HEK293 (cell line): ENCODE data around the gene LINGO1.
A peak's percentile ranks its signal among the peaks of the same experiment; 100 is the strongest.

Source experiments
- CTCF ChIA-PET: fragments of 350-600 bp; formaldehyde crosslinking; extraction: SDS; loops from one replicate; lab custom pipeline; 2021; ENCODE audit warnings: antibody characterized with exemption; lab: Yijun Ruan, JAX
- POLR2A ChIA-PET: fragments of 300-600 bp; formaldehyde crosslinking; extraction: SDS; loops from one replicate; lab custom pipeline; 2020; ENCODE audit warnings: antibody characterized with exemption, inconsistent platforms; lab: Yijun Ruan, JAX
- H3K27ac ChIP-seq: fragments of 200-500 bp; sonication (Bioruptor generic); 2 replicates; pipeline ENCODE4 v1.5.1; 2014; ENCODE audit warnings: low read depth, low read length, control low read depth, inconsistent platforms; ENCODE audit errors: extremely low read depth
- H3K36me3 ChIP-seq, 2 experiments: fragments of 200-500 bp in 1 of 2; sonication (Bioruptor generic) in 1 of 2; 1 replicate in 1 of 2; 2 replicates in 1 of 2; pipeline ENCODE4 v1.5.1; 2014 to 2017; ENCODE audit warnings: inconsistent platforms in 2 of 2, low read length in 2 of 2; ENCODE audit not compliant: control insufficient read depth in 2 of 2, insufficient read depth in 1 of 2
- H3K4me1 ChIP-seq: fragments of 200-500 bp; sonication (Bioruptor generic); 2 replicates; pipeline ENCODE4 v1.5.1; 2014; ENCODE audit warnings: mild to moderate bottlenecking, low read length, inconsistent platforms; ENCODE audit not compliant: control insufficient read depth, insufficient read depth
- H3K4me3 ChIP-seq: 2 replicates; pipeline ENCODE4 v1.5.1; 2011; ENCODE audit warnings: low read depth, mild to moderate bottlenecking, control low read depth, low read length, moderate library complexity
- H3K9me3 ChIP-seq: fragments of 200-500 bp; sonication (Bioruptor generic); 2 replicates; pipeline ENCODE4 v1.5.1; 2014; ENCODE audit warnings: low read depth, low read length, inconsistent platforms; ENCODE audit not compliant: control insufficient read depth, insufficient read depth
- MZF1 ChIP-seq: fragments of 450-650 bp; formaldehyde crosslinking; IDR thresholded peaks from 2 replicates; pipeline ENCODE4 v1.5.1; 2017; ENCODE audit warnings: missing biosample characterization, missing genetic modification characterization, borderline replicate concordance
- SCRT1 ChIP-seq: fragments of 450-650 bp; formaldehyde crosslinking; IDR thresholded peaks from 2 replicates; pipeline ENCODE4 v1.5.1; 2016; ENCODE audit warnings: missing biosample characterization, missing genetic modification characterization, borderline replicate concordance
- SCRT2 ChIP-seq: fragments of 450-650 bp; formaldehyde crosslinking; IDR thresholded peaks from 2 replicates; pipeline ENCODE4 v1.5.1; 2016; ENCODE audit warnings: missing biosample characterization, missing genetic modification characterization
- SP7 ChIP-seq: fragments of 450-650 bp; formaldehyde crosslinking; IDR thresholded peaks from 2 replicates; pipeline ENCODE4 v1.5.1; 2016; ENCODE audit warnings: missing biosample characterization, missing genetic modification characterization
- ZBTB48 ChIP-seq: fragments of 450-650 bp; formaldehyde crosslinking; IDR thresholded peaks from 2 replicates; pipeline ENCODE4 v1.5.1; 2016; ENCODE audit warnings: missing biosample characterization, missing genetic modification characterization
- ZNF10 ChIP-seq: fragments of 450-650 bp; formaldehyde crosslinking; IDR thresholded peaks from 2 replicates; pipeline ENCODE4 v1.5.1; 2017; ENCODE audit warnings: missing biosample characterization, missing genetic modification characterization
- ZNF138 ChIP-seq: fragments of 450-650 bp; formaldehyde crosslinking; IDR thresholded peaks from 2 replicates; pipeline ENCODE4 v1.5.1; 2016; ENCODE audit warnings: missing biosample characterization, missing genetic modification characterization, borderline replicate concordance
- ZNF175 ChIP-seq: fragments of 450-650 bp; formaldehyde crosslinking; IDR thresholded peaks from 2 replicates; pipeline ENCODE4 v1.5.1; 2016; ENCODE audit warnings: missing biosample characterization, missing genetic modification characterization
- ZNF223 ChIP-seq: fragments of 450-650 bp; formaldehyde crosslinking; IDR thresholded peaks from 2 replicates; pipeline ENCODE4 v1.5.1; 2016; ENCODE audit warnings: missing biosample characterization, missing genetic modification characterization
- ZNF341 ChIP-seq: fragments of 450-650 bp; formaldehyde crosslinking; IDR thresholded peaks from 2 replicates; pipeline ENCODE4; 2016; ENCODE audit warnings: low read depth, missing biosample characterization, missing genetic modification characterization
- ZNF549 ChIP-seq: fragments of 450-650 bp; IDR thresholded peaks from 2 replicates; pipeline ENCODE4 v1.5.1; 2018; ENCODE audit warnings: missing biosample characterization, missing genetic modification characterization, mild to moderate bottlenecking, inconsistent platforms, moderate library complexity
- ZNF629 ChIP-seq: fragments of 450-650 bp; formaldehyde crosslinking; IDR thresholded peaks from 2 replicates; pipeline ENCODE4 v1.5.1; 2017; ENCODE audit warnings: missing biosample characterization, missing genetic modification characterization
- ZNF768 ChIP-seq: fragments of 450-650 bp; formaldehyde crosslinking; IDR thresholded peaks from 2 replicates; pipeline ENCODE4 v1.5.1; 2018; ENCODE audit warnings: missing biosample characterization, mild to moderate bottlenecking, missing genetic modification characterization
- ZSCAN16 ChIP-seq: fragments of 450-650 bp; formaldehyde crosslinking; IDR thresholded peaks from 2 replicates; pipeline ENCODE4 v1.5.1; 2016; ENCODE audit warnings: missing biosample characterization, missing genetic modification characterization
- TF ChIP-seq, protein P1 (sequence below): fragments of 450-650 bp; formaldehyde crosslinking; IDR thresholded peaks from 2 replicates; pipeline ENCODE4 v1.5.1; 2016; ENCODE audit warnings: missing biosample characterization, missing genetic modification characterization
- TF ChIP-seq, protein P2 (sequence below): fragments of 450-650 bp; formaldehyde crosslinking; IDR thresholded peaks from 2 replicates; pipeline ENCODE4 v1.5.1; 2016; ENCODE audit warnings: missing biosample characterization, missing genetic modification characterization
- TF ChIP-seq, protein P3 (sequence below): fragments of 450-650 bp; formaldehyde crosslinking; IDR thresholded peaks from 2 replicates; pipeline ENCODE4 v1.5.1; 2016; ENCODE audit warnings: missing biosample characterization, missing genetic modification characterization
- TF ChIP-seq, protein P4 (sequence below): fragments of 450-650 bp; IDR thresholded peaks from 2 replicates; pipeline ENCODE4 v1.5.1; 2018; ENCODE audit warnings: missing biosample characterization, missing genetic modification characterization
- TF ChIP-seq, protein P5 (sequence below): fragments of 450-650 bp; formaldehyde crosslinking; IDR thresholded peaks from 2 replicates; pipeline ENCODE4 v1.5.1; 2016; ENCODE audit warnings: missing biosample characterization, missing genetic modification characterization

Gene LINGO1

DNA sequence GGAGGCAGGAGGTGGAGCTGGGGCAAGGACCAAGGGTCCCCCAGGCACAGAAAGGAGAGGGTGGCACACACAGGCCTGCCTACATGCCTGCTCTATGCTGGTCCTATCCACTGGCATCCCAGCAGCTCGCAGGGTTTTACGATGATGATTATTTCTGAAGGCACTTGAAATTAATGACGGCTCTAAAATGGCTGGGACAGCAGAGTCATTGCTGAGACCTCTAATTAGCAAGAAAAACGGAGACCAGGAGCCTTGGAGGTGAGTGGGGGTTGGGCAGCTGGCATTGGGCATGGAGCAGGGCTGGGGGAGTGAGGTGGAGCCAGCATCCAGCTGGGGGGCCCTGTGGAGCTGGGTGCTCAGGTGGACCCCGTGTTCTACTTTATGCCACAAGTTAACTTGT is 3.5 kb upstream of the LINGO1 start:
- TF ChIP-seq ZBTB48 (tag by site-specific recombination) (no peak), SP7 (tag by site-specific recombination) (peak; percentile 94)
- CTCF ChIA-PET: interaction anchor here (0.6 to 4.5 kb wide), 9 partner anchors 8 to 264 kb away, joined by 3 to 57 read pairs (median 18); no protein-coding TSS in a partner anchor
- no peak overlapping the region for H3K4me3 ChIP-seq
- no peaks in the 10 kb centered on the region; the same call in 1 of the 2 replicates for H3K4me1 ChIP-seq
- no peaks in the 10 kb centered on the region for H3K9me3 ChIP-seq
- no peaks in the 10 kb centered on the region for H3K36me3 ChIP-seq
- no peak overlapping the region for H3K27ac ChIP-seq
- POLR2A ChIA-PET: no interaction called here

DNA sequence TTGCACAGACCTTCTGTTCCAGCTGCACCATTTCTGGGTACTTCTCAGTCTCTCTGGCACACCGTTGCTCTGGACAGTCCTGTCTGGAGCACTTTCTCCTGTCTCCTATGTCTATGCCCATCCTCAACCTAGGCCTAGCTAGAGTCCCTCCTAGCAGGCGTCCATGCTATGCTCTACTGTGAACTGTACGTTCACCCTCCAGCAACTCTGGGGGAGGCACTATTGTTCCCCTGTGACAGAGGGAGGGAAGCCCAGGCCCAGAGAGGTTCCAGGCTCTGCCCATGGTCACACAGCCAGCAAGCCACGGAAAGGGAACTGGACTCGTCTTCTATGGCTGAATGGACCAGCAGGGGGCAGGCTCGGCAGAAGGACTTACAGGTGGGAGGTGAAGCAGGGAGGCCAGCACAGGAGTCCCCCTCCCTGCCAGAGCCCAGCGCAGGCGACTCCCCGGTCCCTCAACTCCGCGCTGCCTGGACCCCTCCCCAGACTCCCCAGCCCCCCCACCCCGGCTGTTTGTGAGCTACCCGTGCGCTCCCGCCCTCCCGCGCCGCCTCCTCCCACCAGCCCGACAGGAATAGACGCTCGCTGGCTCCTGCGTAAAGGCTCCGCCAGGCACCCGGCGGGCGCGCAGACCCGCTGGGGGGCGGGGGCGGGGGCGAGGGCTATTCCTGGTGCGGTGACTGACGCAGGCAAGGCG is 1.7 kb upstream of the LINGO1 start:
- Histone ChIP-seq H3K27ac (no peak overlapping the region), H3K4me1 (no peaks in the 10 kb centered on the region; the same call in 1 of the 2 replicates), H3K4me3 (0 out of 2 replicates have a peak overlapping the region, but pooled peaks have one; percentile 6), H3K36me3 (no peaks in the 10 kb centered on the region), H3K9me3 (no peaks in the 10 kb centered on the region)
- TF ChIP-seq, protein P1, sequence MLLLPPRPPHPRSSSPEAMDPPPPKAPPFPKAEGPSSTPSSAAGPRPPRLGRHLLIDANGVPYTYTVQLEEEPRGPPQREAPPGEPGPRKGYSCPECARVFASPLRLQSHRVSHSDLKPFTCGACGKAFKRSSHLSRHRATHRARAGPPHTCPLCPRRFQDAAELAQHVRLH (tag by site-specific recombination): peak; percentile 16; the same call in 1 of the 2 replicates
- no peak for TF ChIP-seq ZNF223
- TF ChIP-seq, protein P2, sequence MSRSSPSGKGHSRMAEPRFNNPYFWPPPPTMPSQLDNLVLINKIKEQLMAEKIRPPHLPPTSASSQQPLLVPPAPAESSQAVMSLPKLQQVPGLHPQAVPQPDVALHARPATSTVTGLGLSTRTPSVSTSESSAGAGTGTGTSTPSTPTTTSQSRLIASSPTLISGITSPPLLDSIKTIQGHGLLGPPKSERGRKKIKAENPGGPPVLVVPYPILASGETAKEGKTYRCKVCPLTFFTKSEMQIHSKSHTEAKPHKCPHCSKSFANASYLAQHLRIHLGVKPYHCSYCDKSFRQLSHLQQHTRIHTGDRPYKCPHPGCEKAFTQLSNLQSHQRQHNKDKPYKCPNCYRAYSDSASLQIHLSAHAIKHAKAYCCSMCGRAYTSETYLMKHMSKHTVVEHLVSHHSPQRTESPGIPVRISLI (tag by site-specific recombination): no peak
- TF ChIP-seq, protein P3, sequence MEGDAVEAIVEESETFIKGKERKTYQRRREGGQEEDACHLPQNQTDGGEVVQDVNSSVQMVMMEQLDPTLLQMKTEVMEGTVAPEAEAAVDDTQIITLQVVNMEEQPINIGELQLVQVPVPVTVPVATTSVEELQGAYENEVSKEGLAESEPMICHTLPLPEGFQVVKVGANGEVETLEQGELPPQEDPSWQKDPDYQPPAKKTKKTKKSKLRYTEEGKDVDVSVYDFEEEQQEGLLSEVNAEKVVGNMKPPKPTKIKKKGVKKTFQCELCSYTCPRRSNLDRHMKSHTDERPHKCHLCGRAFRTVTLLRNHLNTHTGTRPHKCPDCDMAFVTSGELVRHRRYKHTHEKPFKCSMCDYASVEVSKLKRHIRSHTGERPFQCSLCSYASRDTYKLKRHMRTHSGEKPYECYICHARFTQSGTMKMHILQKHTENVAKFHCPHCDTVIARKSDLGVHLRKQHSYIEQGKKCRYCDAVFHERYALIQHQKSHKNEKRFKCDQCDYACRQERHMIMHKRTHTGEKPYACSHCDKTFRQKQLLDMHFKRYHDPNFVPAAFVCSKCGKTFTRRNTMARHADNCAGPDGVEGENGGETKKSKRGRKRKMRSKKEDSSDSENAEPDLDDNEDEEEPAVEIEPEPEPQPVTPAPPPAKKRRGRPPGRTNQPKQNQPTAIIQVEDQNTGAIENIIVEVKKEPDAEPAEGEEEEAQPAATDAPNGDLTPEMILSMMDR (tag by site-specific recombination): peak; percentile 30; the same call in 1 of the 2 replicates
- TF ChIP-seq ZNF768 (tag by site-specific recombination): peak; percentile 98; the same call in 1 of the 2 replicates
- TF ChIP-seq SCRT2 (tag by site-specific recombination): peak; percentile 74
- TF ChIP-seq SCRT1 (tag by site-specific recombination): peak; percentile 70
- TF ChIP-seq ZNF341 (tag by site-specific recombination): no peak
- TF ChIP-seq, protein P4, sequence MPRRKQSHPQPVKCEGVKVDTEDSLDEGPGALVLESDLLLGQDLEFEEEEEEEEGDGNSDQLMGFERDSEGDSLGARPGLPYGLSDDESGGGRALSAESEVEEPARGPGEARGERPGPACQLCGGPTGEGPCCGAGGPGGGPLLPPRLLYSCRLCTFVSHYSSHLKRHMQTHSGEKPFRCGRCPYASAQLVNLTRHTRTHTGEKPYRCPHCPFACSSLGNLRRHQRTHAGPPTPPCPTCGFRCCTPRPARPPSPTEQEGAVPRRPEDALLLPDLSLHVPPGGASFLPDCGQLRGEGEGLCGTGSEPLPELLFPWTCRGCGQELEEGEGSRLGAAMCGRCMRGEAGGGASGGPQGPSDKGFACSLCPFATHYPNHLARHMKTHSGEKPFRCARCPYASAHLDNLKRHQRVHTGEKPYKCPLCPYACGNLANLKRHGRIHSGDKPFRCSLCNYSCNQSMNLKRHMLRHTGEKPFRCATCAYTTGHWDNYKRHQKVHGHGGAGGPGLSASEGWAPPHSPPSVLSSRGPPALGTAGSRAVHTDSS (tag by site-specific recombination): no peak
- ChIA-PET POLR2A (interaction anchor here (1.1 kb wide), 1 partner anchor 19 kb away, joined by 5 read pairs; no protein-coding TSS in a partner anchor), CTCF (interaction anchor here (0.5 to 4.5 kb wide), 46 partner anchors 10 to 1278 kb away, joined by 3 to 68 read pairs (median 5); no protein-coding TSS in a partner anchor)

DNA sequence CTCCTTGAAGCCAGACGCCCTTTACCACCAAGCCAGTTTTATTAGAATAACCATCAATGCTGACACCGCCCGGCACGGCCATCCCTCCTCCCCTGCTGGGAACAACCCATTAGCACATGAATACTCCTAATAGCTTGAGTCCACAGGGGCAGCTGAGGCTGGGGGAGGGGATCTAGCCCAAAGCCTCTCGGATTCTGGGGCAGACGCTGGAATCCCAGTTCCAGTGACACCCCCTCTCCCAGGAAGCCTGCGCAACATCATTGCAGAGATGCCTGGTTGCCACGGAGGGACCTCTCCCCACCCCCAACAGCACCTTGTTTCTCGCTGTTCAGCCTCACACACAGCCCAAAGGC is 1.2 kb upstream of the LINGO1 start:
- H3K36me3 ChIP-seq: no peaks in the 10 kb centered on the region
- H3K4me1 ChIP-seq: no peaks in the 10 kb centered on the region; the same call in 1 of the 2 replicates
- H3K9me3 ChIP-seq: no peaks in the 10 kb centered on the region
- H3K27ac ChIP-seq: no peak overlapping the region
- CTCF ChIA-PET: interaction anchor here (0.5 to 4.5 kb wide), 51 partner anchors 11 to 1345 kb away, joined by 3 to 68 read pairs (median 5); no protein-coding TSS in a partner anchor
- no peak overlapping the region for H3K4me3 ChIP-seq
- TF ChIP-seq ZNF10 (tag by site-specific recombination) (no peak), ZNF549 (tag by site-specific recombination) (no peak), ZSCAN16 (tag by site-specific recombination) (no peak), ZNF629 (tag by site-specific recombination) (no peak), ZNF138 (tag by site-specific recombination) (no peak), MZF1 (tag by site-specific recombination) (no peak), ZNF175 (tag by site-specific recombination) (no peak)
- TF ChIP-seq, protein P5, sequence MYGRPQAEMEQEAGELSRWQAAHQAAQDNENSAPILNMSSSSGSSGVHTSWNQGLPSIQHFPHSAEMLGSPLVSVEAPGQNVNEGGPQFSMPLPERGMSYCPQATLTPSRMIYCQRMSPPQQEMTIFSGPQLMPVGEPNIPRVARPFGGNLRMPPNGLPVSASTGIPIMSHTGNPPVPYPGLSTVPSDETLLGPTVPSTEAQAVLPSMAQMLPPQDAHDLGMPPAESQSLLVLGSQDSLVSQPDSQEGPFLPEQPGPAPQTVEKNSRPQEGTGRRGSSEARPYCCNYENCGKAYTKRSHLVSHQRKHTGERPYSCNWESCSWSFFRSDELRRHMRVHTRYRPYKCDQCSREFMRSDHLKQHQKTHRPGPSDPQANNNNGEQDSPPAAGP (tag by site-specific recombination): no peak
- POLR2A ChIA-PET: no interaction called here
